ENCODE results near the gene AP1S3. TPM values are rescaled to one million over a fixed set of nuclear protein-coding genes. Genes with fewer than 3 reads are reported as not detected.

Gene AP1S3
- total RNA-seq, 2 donors from 2014 or later: 5.6 to 6.9 TPM

DNA sequence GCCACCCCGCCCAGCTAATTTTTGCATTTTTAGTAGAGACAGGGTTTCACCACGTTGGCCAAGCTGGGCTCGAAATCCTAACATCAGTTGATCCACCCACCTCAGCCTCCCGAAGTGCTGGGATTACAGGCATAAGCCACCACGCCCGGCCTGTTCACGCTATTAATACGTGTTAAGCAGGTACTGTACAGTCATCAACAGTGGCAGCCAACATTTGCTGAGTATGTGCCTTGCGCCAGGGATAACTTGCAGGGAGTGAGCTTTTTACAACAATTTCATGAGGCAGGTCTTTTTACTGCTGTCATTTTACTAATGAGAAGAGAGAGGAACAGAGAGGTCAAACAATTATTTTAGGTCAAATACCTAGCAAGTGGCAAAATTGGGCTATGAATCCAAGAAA is 115.2 kb downstream of the AP1S3 start:
- H3K36me3 Mint-ChIP-seq (ENCODE audit: low read depth): peaks cover 8% of the 10 kb centered on the region
- Histone ChIP-seq H3K4me3 (ENCODE audit: low read length) (no peak overlapping the region), H3K9me3 (ENCODE audit: control insufficient read depth, low read length) (peaks cover 12% of the 10 kb centered on the region), H3K27me3 (ENCODE audit: control insufficient read depth, insufficient read depth, low read length, poor library complexity, severe bottlenecking) (no peaks in the 10 kb centered on the region), H3K4me1 (ENCODE audit: control insufficient read depth, insufficient read depth, low read length) (no peaks in the 10 kb centered on the region), H3K9ac (ENCODE audit: extremely low read depth, low read length, poor library complexity, severe bottlenecking) (no peak overlapping the region), H3K27ac (ENCODE audit: low read depth, low read length) (no peak overlapping the region), H3K36me3 (ENCODE audit: control insufficient read depth, insufficient read depth, low read length) (no peaks in the 10 kb centered on the region)
- peaks cover 20% of the 10 kb centered on the region for H3K4me1 Mint-ChIP-seq
- H3K9me3 Mint-ChIP-seq: peaks cover 26% of the 10 kb centered on the region
- WGBS, 2 experiments (ENCODE audit: insufficient coverage in 1 of 2, insufficient read length in 1 of 2): 91 to 95% methylated on average over 9 of the region's 9 CpGs
- no peak overlapping the region for H3K27ac Mint-ChIP-seq
- DNase-seq: no peak
- TF ChIP-seq, protein P1, sequence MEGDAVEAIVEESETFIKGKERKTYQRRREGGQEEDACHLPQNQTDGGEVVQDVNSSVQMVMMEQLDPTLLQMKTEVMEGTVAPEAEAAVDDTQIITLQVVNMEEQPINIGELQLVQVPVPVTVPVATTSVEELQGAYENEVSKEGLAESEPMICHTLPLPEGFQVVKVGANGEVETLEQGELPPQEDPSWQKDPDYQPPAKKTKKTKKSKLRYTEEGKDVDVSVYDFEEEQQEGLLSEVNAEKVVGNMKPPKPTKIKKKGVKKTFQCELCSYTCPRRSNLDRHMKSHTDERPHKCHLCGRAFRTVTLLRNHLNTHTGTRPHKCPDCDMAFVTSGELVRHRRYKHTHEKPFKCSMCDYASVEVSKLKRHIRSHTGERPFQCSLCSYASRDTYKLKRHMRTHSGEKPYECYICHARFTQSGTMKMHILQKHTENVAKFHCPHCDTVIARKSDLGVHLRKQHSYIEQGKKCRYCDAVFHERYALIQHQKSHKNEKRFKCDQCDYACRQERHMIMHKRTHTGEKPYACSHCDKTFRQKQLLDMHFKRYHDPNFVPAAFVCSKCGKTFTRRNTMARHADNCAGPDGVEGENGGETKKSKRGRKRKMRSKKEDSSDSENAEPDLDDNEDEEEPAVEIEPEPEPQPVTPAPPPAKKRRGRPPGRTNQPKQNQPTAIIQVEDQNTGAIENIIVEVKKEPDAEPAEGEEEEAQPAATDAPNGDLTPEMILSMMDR (conservative IDR thresholded peaks at IDR 0.05): no peak
- no peaks in the 10 kb centered on the region for H3K27me3 Mint-ChIP-seq (ENCODE audit: insufficient read depth)
- H3K4me3 Mint-ChIP-seq: no peak overlapping the region

DNA sequence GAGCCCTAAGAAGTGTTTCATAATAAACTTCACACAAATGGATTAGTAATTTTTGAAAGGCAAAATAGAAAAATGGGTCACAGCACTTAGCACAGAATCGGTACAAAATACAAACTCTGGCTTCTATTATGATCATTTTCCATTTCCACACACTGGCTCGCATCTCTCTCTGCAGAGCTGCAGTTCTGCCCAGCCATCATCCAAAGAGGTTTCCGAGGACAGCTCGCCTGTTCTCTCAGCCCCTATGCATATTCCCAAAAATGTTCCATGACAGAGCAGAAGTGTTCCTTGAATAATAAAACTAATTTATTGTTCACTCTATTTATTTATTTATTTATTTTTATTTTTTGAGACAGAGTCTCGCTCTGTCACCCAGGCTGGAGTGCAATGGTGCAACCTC is 115.6 kb downstream of the AP1S3 start:
- Histone ChIP-seq H3K9ac (ENCODE audit: extremely low read depth, low read length, poor library complexity, severe bottlenecking) (no peak overlapping the region), H3K9me3 (ENCODE audit: control insufficient read depth, low read length) (peaks cover 12% of the 10 kb centered on the region), H3K27ac (ENCODE audit: low read depth, low read length) (no peak overlapping the region), H3K4me3 (ENCODE audit: low read length) (no peak overlapping the region), H3K27me3 (ENCODE audit: control insufficient read depth, insufficient read depth, low read length, poor library complexity, severe bottlenecking) (no peaks in the 10 kb centered on the region), H3K4me1 (ENCODE audit: control insufficient read depth, insufficient read depth, low read length) (no peaks in the 10 kb centered on the region), H3K36me3 (ENCODE audit: control insufficient read depth, insufficient read depth, low read length) (no peaks in the 10 kb centered on the region)
- Mint-ChIP-seq H3K36me3 (ENCODE audit: low read depth) (peaks cover 8% of the 10 kb centered on the region), H3K27me3 (ENCODE audit: insufficient read depth) (no peaks in the 10 kb centered on the region), H3K4me3 (no peak overlapping the region), H3K9me3 (peaks cover 31% of the 10 kb centered on the region), H3K27ac (no peak overlapping the region), H3K4me1 (peaks cover 19% of the 10 kb centered on the region)
- 94 to 95% methylated on average over 2 to 5 of the region's 5 CpGs for WGBS, 2 experiments (ENCODE audit: insufficient coverage in 1 of 2, insufficient read length in 1 of 2)
- TF ChIP-seq, protein P1 (conservative IDR thresholded peaks at IDR 0.05): no peak
- DNase-seq: no peak

DNA sequence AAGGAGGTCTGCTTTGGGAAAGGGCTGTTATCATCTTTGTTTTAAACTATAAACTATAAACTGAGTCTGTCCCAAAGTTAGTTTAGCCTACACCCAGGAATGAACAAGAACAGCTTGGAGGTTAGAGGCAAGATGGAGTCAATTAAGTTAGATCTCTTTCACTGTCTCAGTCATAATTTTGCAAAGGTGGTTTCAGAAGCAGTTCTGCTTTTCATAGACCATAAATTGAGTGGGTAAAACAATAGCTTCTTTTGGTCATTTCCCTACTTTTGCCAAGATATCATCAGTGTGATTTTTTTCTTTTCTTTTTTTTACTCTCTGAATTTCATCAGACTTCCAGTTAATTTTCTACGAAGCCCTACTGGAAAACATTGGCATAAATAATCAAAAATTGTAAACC is 117.0 kb downstream of the AP1S3 start:
- Histone ChIP-seq H3K4me3 (ENCODE audit: low read length) (no peak overlapping the region), H3K4me1 (ENCODE audit: control insufficient read depth, insufficient read depth, low read length) (no peaks in the 10 kb centered on the region), H3K36me3 (ENCODE audit: control insufficient read depth, insufficient read depth, low read length) (no peaks in the 10 kb centered on the region), H3K27me3 (ENCODE audit: control insufficient read depth, insufficient read depth, low read length, poor library complexity, severe bottlenecking) (no peaks in the 10 kb centered on the region), H3K9ac (ENCODE audit: extremely low read depth, low read length, poor library complexity, severe bottlenecking) (no peak overlapping the region), H3K9me3 (ENCODE audit: control insufficient read depth, low read length) (peaks cover 12% of the 10 kb centered on the region), H3K27ac (ENCODE audit: low read depth, low read length) (no peak overlapping the region)
- WGBS, 2 experiments (ENCODE audit: insufficient coverage in 1 of 2, insufficient read length in 1 of 2): 90% methylated on average over 1 of the region's 1 CpG; no CpG with 5 or more reads in 1 of the 2 experiments
- TF ChIP-seq, protein P1 (conservative IDR thresholded peaks at IDR 0.05): no peak
- no peak overlapping the region for H3K4me3 Mint-ChIP-seq
- no peaks in the 10 kb centered on the region for H3K27me3 Mint-ChIP-seq (ENCODE audit: insufficient read depth)
- peaks cover 8% of the 10 kb centered on the region for H3K36me3 Mint-ChIP-seq (ENCODE audit: low read depth)
- no peak overlapping the region for H3K27ac Mint-ChIP-seq
- H3K4me1 Mint-ChIP-seq: peaks cover 7% of the 10 kb centered on the region
- DNase-seq: no peak
- H3K9me3 Mint-ChIP-seq: peaks cover 34% of the 10 kb centered on the region

Measured in endodermal cell (in vitro differentiated cells).